Hematopoietic multipotent progenitor cell treated with erythropoietin and hydrocortisone succinate and interleukin-3 and kit ligand, for 8 days (in vitro differentiated cells): ENCODE results near the gene HERC2.
"Not testable (repeated sequence)": the region's sequence is repeated elsewhere in the genome, so short reads cannot be mapped to it uniquely, and the experiment has no call there.

ENCODE experiments used
- DNase-seq: peaks from one replicate; pipeline ENCODE4 v3.0.0-alpha.2; 2015

Gene HERC2

DNA sequence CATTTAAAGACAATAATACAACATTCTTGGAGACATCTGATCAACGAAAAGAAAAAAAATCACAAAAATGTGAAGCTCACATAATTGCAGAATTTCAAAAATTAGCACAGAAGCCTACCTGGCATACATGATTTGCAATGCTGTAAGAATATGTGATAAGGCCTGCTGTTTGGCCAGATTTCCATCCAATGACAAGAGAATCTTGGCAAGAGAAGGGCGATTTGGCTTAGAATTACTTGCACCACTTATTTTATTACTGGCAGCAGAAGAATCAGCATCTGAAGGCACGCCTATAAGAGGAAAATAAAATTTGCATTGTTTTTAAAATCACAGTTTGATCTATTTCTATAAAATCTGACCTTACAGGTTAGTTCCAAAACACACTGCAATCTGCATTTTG lies 152.6 kb downstream of the HERC2 start:
- DNase-seq: no peak

DNA sequence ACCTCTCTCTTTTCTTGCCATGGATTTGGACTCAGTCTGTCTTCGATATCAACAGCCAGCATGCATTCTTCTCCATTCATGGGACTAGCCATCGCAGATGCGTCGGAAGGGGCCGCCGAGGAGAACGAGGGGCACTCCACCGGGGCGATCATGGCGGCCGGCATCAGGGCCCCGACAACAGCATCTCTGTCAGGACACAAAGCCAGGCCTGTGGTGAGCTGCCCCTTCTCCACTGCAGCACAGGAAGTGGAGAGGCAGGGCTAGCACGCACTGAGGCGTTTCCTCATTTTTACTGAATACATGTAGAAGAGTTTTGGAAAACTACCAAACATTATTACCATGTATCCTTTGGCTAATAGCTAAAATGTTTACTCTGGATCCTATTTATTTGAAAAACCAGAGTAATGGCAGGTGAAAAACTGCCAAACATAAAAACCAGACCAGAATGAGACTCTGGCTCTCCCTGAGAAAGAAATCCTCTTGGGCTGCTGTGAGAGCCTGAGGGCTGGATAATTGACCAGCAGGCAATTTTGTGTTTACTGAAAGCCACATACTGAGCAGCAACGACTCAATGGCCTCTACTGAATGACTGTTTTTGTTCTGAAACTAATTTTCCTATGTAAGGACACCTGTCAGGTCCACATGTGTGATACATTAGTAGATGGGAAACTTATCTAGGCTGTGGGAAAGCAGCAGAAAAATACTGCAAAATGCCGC lies 153.4 kb downstream of the HERC2 start:
- not testable (repeated sequence) for DNase-seq

DNA sequence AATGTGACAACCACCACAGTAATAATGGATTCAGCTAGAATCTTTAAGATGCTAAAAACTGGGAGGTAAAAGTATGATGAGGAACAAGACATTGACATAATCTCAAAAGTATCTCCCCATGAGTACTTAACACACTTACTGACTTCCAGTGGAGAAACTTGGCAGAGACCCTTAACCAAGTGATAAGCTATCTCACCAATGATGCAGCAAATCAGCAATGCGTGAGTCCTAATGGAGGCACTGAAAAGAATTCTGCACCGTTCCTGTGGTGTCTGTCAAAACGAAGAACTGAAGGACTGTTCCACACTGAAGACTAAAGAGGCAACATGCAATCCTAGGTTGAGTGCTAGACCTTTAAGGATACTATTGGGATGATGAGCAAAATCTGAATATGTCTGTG lies 154.9 kb downstream of the HERC2 start:
- peak; percentile 11 for DNase-seq

DNA sequence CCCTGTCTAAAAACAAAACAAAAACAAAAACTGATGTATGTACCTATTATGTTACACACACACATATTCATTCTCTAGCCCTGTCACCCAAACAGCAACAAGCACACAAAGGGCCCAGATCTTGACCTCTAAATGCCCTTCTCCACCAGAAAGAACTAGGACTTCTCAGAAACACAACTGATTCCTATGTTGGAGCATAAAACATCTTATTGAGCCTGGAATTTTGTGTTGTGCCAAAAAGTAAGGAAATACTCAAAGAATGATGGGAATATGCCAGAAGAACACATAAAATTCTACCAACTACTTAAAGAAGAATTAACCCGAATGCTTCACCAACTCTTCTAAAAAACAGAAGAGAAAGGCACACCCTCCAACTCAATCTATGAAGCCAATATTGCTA lies 156.2 kb downstream of the HERC2 start:
- DNase-seq: no peak

DNA sequence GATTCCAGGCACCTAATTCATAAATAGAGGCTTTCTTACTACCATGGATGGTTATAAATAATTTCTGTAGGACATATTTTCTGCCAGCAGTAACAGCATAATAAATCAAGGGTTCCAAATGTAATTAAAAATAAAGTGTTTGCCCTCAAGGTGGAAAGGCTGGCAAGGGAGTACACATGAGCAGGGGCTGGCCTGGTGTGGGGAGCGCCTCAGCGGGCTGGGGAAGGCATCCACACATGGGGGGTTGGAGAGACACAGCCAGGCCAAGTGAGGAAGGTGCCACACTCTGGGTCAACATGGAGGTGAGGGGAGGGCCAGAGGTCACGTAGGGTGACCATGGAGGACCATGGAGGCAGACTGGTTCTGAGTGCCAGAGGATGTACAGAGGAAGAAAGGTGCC lies 157.1 kb downstream of the HERC2 start:
- no peak for DNase-seq

DNA sequence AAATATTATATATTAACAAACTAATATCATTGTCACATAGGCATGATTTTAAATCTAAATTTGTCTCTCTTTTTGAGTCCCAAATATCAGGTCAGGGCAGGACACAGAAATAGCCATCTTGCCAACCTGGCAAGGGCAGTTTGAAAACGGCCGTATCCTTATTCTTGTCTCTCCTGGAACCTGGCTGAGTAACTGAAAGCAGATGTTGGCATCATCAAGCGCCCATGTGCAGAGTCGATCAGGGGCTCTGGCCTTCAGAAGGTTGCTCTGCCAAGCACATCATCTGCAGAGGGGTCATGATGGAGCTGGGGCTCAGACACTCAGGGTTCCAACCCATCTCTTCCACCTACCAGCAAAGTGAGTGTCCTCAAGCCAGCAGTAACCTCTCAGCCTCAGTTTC lies 167.7 kb downstream of the HERC2 start:
- no peak for DNase-seq

DNA sequence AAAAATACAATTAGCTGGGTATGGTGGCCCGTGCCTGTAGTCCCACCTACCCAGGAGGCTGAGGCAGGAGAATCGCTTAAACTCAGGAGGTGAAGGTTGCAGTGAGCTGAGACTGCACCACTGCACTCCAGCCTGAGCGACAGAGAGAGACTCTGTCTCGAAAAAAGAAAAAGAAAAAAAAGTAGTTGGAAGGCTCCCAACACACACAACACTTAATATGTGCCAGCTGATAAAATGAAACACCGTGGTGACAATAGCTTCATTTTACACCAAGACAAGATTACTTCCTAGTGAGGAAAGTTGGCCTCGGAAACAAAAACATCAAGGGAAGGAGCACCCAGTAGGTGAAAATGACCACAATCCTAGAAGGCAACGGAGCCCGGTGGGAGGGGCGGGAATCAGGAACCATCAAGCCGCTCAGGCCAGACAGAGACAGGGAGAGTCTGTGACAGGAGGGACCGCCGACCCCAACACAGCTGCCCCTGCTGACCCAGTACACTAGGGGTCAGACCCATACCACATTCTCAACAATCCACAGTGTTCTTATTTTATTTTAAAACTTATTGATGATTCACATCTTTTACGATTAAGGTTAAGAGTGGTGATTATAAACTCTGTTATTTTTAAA lies 168.4 kb downstream of the HERC2 start:
- DNase-seq: no peak

DNA sequence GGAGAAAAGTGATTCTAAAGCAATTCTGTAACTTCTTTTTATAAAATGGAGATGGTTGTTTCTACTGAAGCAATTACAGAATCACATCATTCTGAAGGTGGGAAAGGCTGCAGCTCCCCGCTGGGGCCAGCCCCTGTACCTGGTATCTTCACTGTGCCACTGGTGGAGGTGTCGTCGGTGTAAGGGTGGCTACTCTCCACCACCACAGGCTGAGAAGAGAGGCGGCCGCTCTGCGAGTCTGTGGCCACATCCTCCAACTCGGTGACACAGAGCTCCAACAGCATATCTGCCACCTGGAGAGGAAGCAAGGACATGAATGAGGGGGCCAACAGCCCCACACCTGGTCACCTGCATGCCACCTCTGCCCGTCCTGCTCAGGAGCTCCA lies 169.4 kb downstream of the HERC2 start:
- DNase-seq: not testable (repeated sequence)

DNA sequence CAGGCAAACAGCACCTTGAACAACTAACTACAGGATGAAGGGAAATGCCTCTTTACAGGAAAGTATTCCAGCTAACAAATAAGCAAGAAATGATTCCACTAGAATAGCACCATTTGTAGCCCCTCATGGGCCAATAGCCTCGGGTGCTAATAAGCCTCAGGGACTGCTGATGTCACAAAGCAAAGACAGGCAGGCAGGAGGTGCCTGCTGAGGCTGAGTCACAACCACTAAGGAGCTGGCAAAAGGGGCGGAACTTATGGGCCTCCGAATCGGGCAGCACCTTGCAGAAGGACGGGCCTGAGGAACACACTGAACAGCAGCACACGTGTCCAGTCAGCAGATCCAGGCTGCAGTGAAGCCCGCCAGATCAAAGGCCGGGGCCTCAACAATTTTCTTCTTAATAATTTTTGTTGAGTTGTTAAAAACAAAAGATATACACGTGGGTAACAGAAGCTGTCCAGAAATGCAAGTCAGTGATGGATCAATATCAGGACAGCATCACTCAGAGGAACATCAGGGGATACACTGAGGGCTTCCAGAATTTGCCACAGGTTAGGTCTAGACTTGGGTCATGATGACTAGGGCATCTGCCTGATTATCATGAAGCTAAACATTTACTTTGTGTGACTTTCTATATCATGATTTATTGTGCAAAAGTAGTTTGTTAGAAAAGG lies 170.0 kb downstream of the HERC2 start:
- DNase-seq: not testable (repeated sequence)

DNA sequence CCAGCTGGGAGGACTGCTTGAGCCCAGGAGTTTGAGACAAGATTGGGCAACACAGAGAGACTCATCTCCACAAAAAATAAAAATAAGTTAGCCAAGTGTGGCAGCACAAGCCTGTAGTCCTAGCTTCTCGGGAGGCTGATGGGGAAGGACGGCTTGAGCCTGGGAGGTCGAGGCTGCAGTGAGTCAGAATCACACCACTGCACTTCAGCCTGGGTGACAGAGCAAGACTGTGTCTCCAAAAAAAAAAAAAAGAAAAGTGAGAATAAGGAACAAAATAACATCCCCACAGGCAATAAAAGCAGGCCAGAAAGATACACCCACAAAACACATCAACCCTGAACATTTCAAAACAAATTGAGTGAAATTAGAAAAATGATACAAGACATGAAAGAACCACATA lies 174.2 kb downstream of the HERC2 start:
- no peak for DNase-seq

DNA sequence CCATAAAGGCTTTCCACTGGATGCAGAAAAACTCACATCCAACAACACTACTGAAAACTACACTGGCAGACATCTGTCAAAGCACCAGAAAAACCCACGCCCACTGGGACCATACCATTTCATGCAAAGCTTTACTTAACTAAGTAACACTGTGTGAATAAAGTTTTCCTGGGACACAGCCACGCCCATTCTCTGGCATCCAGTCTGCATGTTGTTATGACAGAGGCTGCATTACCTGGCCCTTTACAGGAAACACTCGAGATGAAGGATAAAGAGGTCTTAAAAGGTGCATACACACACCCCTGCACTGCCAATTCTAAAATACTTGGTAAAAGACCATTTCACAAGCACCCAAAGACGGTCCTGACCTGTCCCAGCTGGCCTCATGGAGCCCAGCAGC lies 176.6 kb downstream of the HERC2 start:
- DNase-seq: not testable (repeated sequence)

DNA sequence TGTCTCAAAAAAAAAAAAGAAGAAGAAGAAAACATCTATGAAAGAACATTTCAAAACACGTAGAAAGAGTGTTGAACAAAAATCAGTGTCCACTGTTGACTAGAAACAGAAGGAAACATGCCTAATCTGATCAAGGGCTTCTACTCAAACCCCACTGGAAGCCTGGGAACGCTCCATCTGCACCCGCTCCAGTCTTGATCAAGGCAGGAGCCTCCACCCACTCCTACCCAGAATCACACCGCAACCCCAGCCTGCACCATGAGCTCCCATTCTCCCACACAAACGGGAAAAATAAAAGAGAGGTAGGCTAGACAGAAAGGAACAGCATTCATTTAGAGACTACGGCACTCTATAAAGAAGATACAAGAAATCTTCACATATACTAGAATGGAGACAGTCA lies 181.9 kb downstream of the HERC2 start:
- no peak for DNase-seq

DNA sequence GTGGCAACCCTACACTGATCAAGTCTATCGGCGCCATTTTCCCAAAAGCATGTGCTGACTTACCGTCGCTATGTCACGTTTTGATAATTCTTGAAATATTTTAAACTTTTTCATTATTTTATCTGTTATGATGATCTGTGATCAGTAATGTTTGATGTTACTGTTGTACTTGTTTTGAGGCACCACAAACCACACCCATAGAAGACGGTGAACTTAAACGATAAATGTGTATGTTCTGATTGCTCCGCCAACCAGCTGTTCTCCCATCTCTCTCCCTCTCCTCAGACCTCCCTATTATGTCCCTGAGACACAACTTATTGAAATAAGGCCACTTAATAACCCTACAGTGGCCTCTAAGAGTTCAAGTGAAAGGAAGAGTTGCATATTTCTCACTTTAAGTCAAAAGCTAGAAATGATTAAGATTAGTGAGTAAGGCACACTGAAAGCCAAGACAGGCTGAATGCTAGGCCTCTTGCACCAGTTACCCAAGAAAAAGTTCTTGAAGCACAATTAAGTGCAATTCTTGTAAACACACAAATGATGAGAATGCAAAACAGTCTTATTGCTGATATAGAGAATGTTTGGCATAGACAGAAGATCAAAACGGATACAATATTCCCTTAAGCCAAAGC lies 184.5 kb downstream of the HERC2 start:
- DNase-seq: not testable (repeated sequence)

DNA sequence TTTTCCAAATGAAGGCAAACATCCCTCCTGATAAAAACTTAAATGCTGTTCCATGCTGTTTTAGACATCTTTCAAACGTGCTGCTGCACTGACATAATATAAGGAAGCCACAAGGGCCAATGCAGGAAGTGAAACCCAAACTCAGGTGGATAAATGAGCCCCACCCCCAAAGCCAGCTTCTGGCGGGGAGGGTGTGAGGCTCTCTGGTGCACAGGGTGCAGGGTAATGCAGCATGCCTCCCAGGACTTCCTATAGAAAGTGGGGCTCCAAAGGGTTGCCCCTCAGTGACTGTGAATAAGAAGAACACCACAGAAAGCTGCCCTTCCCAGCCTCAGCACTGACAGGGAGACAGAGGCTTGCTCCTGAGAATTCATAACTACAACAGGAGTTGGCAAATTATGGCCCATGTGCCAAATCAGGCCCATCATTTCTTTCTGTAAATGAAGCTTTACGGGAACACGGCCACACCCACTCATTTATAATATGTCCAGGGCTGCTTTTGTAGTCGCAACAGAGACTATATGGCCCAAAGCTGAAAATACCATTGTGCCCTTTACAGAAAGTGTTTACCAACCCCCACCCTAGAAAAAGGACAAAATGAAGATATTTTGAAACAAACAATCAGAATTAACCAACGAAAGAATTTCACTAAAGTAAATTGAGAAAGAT lies 185.6 kb downstream of the HERC2 start:
- not testable (repeated sequence) for DNase-seq

DNA sequence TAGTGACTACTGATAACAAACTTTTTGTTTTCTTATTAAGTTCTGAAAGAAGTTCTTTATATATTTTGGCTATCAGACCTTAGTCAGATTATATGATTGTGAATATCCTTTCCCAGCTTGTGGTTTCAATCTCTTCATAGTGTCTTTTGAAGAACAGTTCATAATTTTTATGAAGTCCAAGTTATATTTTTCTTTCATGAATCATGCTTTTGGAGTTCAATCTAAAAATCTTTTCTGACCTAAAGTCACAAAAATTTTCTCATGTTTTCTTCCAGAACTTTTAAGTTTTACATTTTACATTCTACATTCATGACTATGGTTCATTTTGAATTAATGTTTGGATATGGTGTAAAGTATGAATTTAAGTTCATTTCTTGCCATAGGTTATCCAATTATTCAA lies 188.7 kb downstream of the HERC2 start:
- no peak for DNase-seq

DNA sequence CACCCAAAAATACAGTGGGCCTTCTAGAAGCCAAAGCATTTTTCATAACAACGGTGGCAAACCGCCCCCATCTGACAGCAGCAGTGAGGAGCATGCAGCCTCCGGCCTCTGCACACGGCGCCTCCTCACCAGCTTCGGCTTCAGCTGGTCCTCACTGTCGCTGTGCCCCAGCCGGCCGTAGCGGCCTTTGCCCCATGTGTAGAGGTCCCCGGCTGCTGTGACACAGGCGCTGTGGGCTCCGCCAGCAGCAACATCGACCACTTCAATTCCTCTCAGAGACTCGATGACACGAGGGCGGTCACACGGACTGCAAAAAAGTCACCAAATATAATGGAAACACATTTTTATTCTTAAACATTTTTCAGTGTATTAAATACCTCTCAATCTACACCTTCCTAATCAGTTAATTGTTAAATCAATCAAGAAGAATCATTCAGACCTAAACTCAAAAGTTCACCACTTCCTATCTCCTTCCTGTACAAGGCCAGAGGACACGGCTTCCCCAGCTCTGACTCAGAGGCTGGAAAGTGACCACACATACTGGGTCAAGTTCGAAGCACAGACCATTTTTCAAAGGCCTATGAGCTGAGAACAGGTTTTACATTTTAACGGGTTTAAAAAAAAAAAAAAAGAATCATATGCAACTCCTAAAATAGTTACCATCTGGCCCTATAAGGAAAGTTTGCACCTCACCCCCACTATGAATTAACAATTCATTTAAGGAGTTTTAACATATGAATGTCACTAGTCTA lies 189.3 kb downstream of the HERC2 start:
- no peak for DNase-seq

DNA sequence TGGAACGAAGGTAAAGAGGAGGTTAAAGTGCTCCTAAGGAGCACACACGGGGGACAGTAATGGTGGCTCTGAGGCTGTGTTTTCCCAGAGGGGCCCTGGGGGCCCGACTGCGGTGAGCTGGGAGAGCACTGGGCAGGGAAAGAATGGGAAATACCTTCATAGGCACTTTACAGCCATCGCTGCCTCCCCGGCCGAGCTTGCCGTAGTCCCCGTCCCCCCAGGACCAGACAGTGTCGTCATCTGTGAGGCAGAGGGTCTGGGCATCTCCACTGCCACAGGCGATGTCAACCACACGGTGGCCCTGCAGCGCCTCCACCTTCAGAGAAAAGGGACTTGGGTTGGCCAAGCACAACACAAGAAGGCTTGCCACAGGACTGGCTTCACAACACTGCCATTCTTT lies 190.0 kb downstream of the HERC2 start:
- no peak for DNase-seq

DNA sequence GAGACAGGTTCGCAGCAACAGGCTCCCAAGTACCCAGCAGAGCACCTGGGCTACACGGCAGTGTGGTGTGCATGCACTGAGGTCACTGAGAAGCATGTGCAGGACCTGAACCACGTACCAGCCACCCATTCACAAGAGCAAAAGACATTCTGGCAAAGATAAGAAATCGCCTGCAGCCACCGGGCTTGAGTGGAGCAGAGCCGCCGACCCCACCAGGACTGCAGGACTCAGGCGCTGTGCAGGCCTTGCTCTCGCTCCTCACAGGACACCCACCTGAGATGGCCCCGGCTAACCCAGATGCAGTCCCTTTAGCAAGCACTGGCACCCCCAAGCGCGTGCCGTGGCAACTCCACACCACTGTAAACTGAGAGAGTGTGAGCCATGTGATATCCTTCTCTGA lies 190.6 kb downstream of the HERC2 start:
- DNase-seq: no peak

DNA sequence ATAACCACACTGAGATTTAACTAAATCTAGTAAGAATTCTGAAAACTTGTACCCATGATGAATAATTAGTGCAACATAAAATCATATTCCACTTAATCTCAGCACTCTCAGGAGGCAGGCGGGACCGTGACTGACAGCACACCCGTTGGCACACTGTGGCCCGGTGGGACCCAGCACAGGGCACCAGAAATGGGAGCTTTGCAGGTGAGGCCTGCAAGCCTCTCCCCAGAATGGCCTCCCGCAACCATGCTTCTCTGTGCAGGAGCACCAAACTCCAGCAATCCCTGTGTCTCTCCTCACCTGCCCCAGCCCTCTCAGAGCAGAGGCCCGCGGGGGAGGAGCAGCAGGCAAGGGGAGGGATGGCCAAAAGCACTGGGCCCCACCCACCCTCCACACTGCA lies 191.3 kb downstream of the HERC2 start:
- no peak for DNase-seq

DNA sequence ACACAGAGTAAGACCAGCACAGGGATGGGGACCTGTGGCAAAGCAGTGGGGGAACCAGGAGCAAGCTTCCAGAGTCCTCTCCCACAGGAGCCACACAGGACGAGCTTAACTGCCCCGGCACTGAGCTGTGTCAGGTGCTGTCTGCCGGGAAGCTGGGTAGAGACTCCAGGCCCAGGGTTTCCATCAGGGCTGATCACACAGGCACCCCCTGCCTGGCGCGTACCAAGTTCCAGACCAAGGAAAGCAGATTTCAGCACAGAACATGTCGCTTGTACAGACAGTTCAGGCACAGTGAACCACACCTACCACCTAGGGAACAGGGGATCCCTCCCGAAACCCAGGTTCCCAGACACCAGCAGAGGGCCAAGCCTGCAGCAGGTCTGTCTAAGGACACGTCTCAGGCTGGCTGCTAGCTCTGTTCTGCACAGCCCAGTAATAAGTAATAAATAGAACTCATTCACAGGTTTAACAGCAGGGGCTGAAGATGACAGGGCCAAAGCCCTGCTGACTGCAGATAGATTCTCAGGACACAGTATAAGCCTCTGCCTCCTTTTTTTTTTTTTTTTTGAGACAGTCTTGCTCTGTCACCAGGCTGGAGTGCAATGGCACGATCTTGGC lies 192.6 kb downstream of the HERC2 start:
- DNase-seq: no peak

DNA sequence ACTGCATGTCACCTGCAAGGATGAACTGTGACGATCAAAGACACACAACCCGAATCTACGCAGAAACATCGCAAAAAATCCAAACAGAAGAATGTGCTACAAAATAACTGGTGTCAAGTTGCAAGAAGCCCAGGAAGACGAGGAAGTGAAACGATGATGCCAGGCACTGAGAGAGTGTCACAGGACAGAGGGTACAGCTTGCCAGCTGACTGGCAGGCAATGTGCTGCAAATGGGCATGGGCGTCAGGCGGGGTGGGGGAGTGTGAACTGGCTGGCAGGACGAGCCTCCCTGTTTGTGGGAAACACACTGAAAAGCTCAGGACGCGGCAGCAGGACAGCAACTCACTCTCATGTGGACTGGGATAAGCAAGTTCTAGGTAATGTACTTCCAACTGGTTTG lies 193.9 kb downstream of the HERC2 start:
- no peak for DNase-seq

DNA sequence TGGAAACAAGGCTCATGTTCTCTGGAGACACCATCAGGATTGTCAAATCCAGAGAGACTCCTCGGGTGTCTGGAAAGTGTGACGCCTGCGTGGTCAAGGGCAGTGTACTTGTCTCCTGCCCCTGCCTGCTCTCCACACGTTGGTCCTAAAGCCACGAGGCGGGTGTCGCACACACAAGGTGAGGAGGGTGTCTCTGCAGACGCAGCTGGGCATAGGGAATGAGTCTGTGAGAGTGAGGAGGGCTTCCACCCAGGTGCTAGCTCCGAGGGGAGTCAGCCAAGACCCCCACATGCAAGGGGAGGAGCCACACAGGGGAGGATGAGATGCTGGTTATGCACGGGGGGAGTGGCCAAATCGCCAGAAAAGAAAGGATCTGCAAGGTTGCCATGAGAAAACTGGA lies 194.9 kb downstream of the HERC2 start:
- no peak for DNase-seq
